HepG2 (cell line): ENCODE data around the gene CCDC157.

Source experiments
- ATF1 ChIP-seq: IDR thresholded peaks from 2 replicates; pipeline ENCODE4 v1.6.1; 2016; ENCODE audit warnings: mild to moderate bottlenecking, control low read depth
- ATF7 ChIP-seq, 2 experiments: fragments of 450-650 bp in 1 of 2; sonication (generic) in 1 of 2; formaldehyde crosslinking in 1 of 2; IDR thresholded peaks; 2 replicates each; pipeline versions ENCODE4 v1.4.0 to v1.6.1; 2016 to 2020; ENCODE audit warnings: antibody characterized with exemption in 1 of 2, mild to moderate bottlenecking in 1 of 2, missing genetic modification reagents in 1 of 2
- BRCA1 ChIP-seq: sonication (generic); formaldehyde crosslinking; IDR thresholded peaks from 2 replicates; pipeline ENCODE4 v1.4.0; 2020; ENCODE audit warnings: missing genetic modification reagents
- RBM39 ChIP-seq: fragments of 200-400 bp; formaldehyde crosslinking; IDR thresholded peaks from one replicate; pipeline ENCODE4 v1.6.1; 2018; ENCODE audit warnings: antibody characterized with exemption, mild to moderate bottlenecking, low read depth, low read length; ENCODE audit not compliant: poor library complexity, severe bottlenecking
- SMC3 ChIP-seq: IDR thresholded peaks from 2 replicates; pipeline ENCODE4 v1.6.1; 2011; ENCODE audit warnings: low read length, improper control_type of control experiment
- THRA ChIP-seq: sonication (generic); formaldehyde crosslinking; IDR thresholded peaks from 2 replicates; pipeline ENCODE4 v1.4.0; 2020; ENCODE audit warnings: missing genetic modification reagents, borderline replicate concordance
- USF2 ChIP-seq, 2 experiments: sonication (generic) in 1 of 2; formaldehyde crosslinking in 1 of 2; IDR thresholded peaks; 2 replicates each; pipeline versions ENCODE4 v1.5.1 to v1.6.1; 2011 to 2020; ENCODE audit warnings: borderline replicate concordance in 1 of 2, low read depth in 1 of 2, low read length in 1 of 2, mild to moderate bottlenecking in 1 of 2, missing genetic modification reagents in 1 of 2, moderate library complexity in 1 of 2

GRCh38 chr22:30314915-30315314 lies 41.9 kb upstream of the CCDC157 start:
- no peak for TF ChIP-seq THRA (CRISPR knock-in tag)
- TF ChIP-seq USF2 (IDR thresholded peaks at IDR 0.05; ENCODE audit: low read depth, low read length), result no peak
- no peak for TF ChIP-seq USF2 (CRISPR knock-in tag; IDR thresholded peaks at IDR 0.05; ENCODE audit: borderline replicate concordance)
- TF ChIP-seq BRCA1 (CRISPR knock-in tag), result no peak
- no peak for TF ChIP-seq ATF7 (IDR thresholded peaks at IDR 0.05)
- TF ChIP-seq ATF7 (CRISPR knock-in tag; IDR thresholded peaks at IDR 0.05), result no peak
- no peak for TF ChIP-seq ATF1 (CRISPR knock-in tag)
- no peak for TF ChIP-seq SMC3
- TF ChIP-seq RBM39, result no peak
